ENCODE results near the gene THUMPD2. TPM values are rescaled to one million over a fixed set of nuclear protein-coding genes. Genes with fewer than 3 reads are reported as not detected.

The THUMPD2 gene
- total RNA-seq, 4 donors from 2014 or later = 9.3 to 26.7 (median 19.2) TPM

- Histone ChIP-seq H3K4me3 (replicated peaks in 1 of 3) (no peak overlapping the region), H3K27me3 (no peaks in the 10 kb centered on the region), H3K27ac (no peak overlapping the region), H3K9me3 (no peaks in the 10 kb centered on the region), H3K36me3 (no peaks in the 10 kb centered on the region), H3K4me1 (no peaks in the 10 kb centered on the region)
- DNase-seq = no peak
- intact Hi-C loops (cut with DNase I) = no loop called here
- 93 to 97% methylated on average over 12 of the region's 12 CpGs for WGBS, 2 donors
- TF ChIP-seq POLR2A (IDR thresholded peaks at IDR 0.05) (no peak), CTCF (IDR thresholded peaks at IDR 0.05) (no peak)
These were observed 62.0 kb downstream of the THUMPD2 start for GRCh38 chr2:39717067-39717466.

- no peaks in the 10 kb centered on the region for H3K36me3 ChIP-seq
- DNase-seq = no peak
- H3K4me3 ChIP-seq (replicated peaks in 1 of 3) = no peak overlapping the region
- H3K4me1 ChIP-seq = no peaks in the 10 kb centered on the region
- WGBS, 2 donors = 94 to 97% methylated on average over 3 of the region's 3 CpGs
- no peak overlapping the region for H3K27ac ChIP-seq
- H3K9me3 ChIP-seq = no peaks in the 10 kb centered on the region
- H3K27me3 ChIP-seq = no peaks in the 10 kb centered on the region
- TF ChIP-seq POLR2A (IDR thresholded peaks at IDR 0.05) (no peak), CTCF (IDR thresholded peaks at IDR 0.05) (no peak)
- intact Hi-C loops (cut with DNase I) = no loop called here
These were observed 63.2 kb downstream of the THUMPD2 start for GRCh38 chr2:39715822-39716221.

- DNase-seq = no peak
- no peaks in the 10 kb centered on the region for H3K36me3 ChIP-seq
- intact Hi-C loops (cut with DNase I) = no loop called here
- no peaks in the 10 kb centered on the region for H3K9me3 ChIP-seq
- H3K27ac ChIP-seq = no peak overlapping the region
- TF ChIP-seq POLR2A (IDR thresholded peaks at IDR 0.05) (no peak), CTCF (IDR thresholded peaks at IDR 0.05) (no peak)
- H3K4me3 ChIP-seq (replicated peaks in 1 of 3) = no peak overlapping the region
- H3K27me3 ChIP-seq = no peaks in the 10 kb centered on the region
- no peaks in the 10 kb centered on the region for H3K4me1 ChIP-seq
These were observed 64.0 kb downstream of the THUMPD2 start for GRCh38 chr2:39715095-39715494.

GRCh38 chr2:39712953-39713352 is 66.1 kb downstream of the THUMPD2 start:
- intact Hi-C loops (cut with DNase I) = no loop called here
- TF ChIP-seq POLR2A (IDR thresholded peaks at IDR 0.05) (no peak), CTCF (IDR thresholded peaks at IDR 0.05) (no peak)
- H3K27ac ChIP-seq = no peak overlapping the region
- DNase-seq = no peak
- no peaks in the 10 kb centered on the region for H3K4me1 ChIP-seq
- WGBS, 2 donors = 88 to 89% methylated on average over 5 of the region's 5 CpGs
- H3K27me3 ChIP-seq = no peaks in the 10 kb centered on the region
- H3K9me3 ChIP-seq = no peaks in the 10 kb centered on the region
- no peak overlapping the region for H3K4me3 ChIP-seq (replicated peaks in 1 of 3)
- no peaks in the 10 kb centered on the region for H3K36me3 ChIP-seq

GRCh38 chr2:39710807-39711206 is 68.3 kb downstream of the THUMPD2 start:
- H3K27ac ChIP-seq = no peak overlapping the region
- H3K27me3 ChIP-seq = no peaks in the 10 kb centered on the region
- WGBS, 2 donors = 80 to 91% methylated on average over 3 of the region's 3 CpGs
- H3K36me3 ChIP-seq = no peaks in the 10 kb centered on the region
- H3K9me3 ChIP-seq = no peaks in the 10 kb centered on the region
- TF ChIP-seq CTCF (IDR thresholded peaks at IDR 0.05) (no peak), POLR2A (IDR thresholded peaks at IDR 0.05) (no peak)
- intact Hi-C loops (cut with DNase I) = no loop called here
- H3K4me1 ChIP-seq = no peaks in the 10 kb centered on the region
- H3K4me3 ChIP-seq (replicated peaks in 1 of 3) = no peak overlapping the region
- DNase-seq = no peak

Data from thyroid gland (tissue), 4 donors.